Esophagus (tissue), 2 donors: ENCODE measurements around the gene ACTN1. TPM values are rescaled to one million over a fixed set of nuclear protein-coding genes. Genes with fewer than 3 reads are reported as not detected.

Source experiments
- H3K27ac ChIP-seq, 2 donors: one replicate each; pipeline ENCODE4 v1.5.1; 2013; ENCODE audit warnings: low read depth in 2 of 2, mild to moderate bottlenecking in 2 of 2, inconsistent platforms in 1 of 2, low read length in 1 of 2, moderate library complexity in 1 of 2
- H3K27me3 ChIP-seq, 2 donors: one replicate each; pipeline ENCODE4 v1.6.1; 2013; ENCODE audit warnings: low read length in 2 of 2, control low read depth in 1 of 2, mild to moderate bottlenecking in 1 of 2; ENCODE audit not compliant: insufficient read depth in 2 of 2, control insufficient read depth in 1 of 2
- H3K36me3 ChIP-seq, 2 donors: one replicate each; pipeline ENCODE4 v1.6.1; 2013; ENCODE audit warnings: low read length in 1 of 2; ENCODE audit not compliant: control insufficient read depth in 2 of 2, insufficient read depth in 2 of 2
- H3K4me1 ChIP-seq, 2 donors: one replicate each; pipeline ENCODE4 v1.6.1; 2013; ENCODE audit warnings: low read length in 1 of 2; ENCODE audit not compliant: control insufficient read depth in 2 of 2, insufficient read depth in 2 of 2
- H3K4me3 ChIP-seq, 2 donors: one replicate each; pipeline ENCODE4 v1.5.1; 2013; ENCODE audit warnings: low read length in 2 of 2, mild to moderate bottlenecking in 2 of 2, low read depth in 1 of 2, moderate library complexity in 1 of 2
- H3K9me3 ChIP-seq, 2 donors: one replicate each; pipeline ENCODE4 v1.6.1; 2013; ENCODE audit warnings: mild to moderate bottlenecking in 2 of 2, low read depth in 1 of 2, low read length in 1 of 2, moderate library complexity in 1 of 2; ENCODE audit not compliant: control insufficient read depth in 2 of 2, insufficient read depth in 1 of 2
- WGBS, 2 donors: extraction: QIAGEN DNeasy Blood & Tissue Kit; methylation state at CpG; one replicate each; pipeline ENCODE4 v1.1.7; 2013; 5-methylcytosine and 5-hydroxymethylcytosine counted together
- polyA plus RNA-seq, 2 donors: library from polyadenylated mRNA; stranded (reverse); fragments of 200-250 nt; gene quantifications; one replicate each; pipeline ENCODE4 v1.2.3, GENCODE V29; 2013
- donor health status: healthy with polysubstance abuse.
- donor health status: Bipolar disorder and iron deficiency.

The ACTN1 gene
- polyA plus RNA-seq, 2 donors: 37.4 to 98.2 TPM

DNA sequence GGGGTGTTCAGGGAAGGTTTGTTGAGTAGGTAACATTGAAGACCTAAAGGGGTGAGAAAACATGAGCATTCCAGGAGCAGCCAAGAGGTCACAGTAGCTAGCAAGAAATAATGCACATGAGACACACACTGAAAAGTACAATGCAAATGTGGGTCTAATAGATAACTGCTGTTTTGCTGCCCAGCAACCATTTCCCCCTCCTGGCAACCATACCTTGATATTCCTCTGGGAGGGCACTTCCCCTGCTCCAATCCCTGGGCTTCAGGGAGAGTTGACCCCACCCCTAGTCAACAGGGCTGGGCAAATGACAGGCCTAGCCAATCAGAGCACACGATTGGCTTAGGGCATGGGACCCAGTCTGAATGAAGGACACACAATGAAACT is 8.5 kb upstream of the ACTN1 start:
- 77 to 85% methylated on average over 1 of the region's 1 CpG for WGBS, 2 donors

DNA sequence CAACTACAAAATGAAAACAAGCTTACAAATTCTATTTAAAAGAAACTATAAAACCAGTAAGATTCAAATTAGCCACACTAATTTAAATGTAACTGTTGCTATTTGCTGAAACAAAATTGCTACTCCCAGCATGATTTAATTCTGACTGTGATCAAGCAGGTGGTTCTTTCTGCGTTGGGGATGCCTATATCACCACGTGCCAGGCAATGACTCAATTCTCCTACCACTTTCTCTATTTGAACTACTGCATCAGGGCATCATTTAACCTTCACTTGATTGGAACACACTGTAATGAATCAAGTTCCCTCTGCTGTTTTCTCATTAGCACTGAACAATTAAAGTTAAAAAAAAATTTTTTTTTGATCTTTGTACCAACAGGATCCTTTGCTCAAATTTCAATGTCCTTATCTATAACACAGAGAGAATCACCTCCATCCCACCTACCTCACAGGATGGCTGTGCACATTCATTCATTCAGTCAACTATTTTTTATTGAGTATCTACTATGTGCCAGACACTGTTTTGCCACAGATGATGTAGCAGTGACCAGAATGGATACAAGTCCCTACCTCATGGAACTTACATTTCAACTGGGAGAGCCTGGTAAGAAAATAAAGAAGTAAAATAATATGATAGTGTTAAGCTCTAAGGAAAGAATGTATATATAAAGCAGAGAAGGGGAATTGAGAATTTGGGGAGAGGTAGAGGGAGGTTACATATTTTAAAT is 8.0 kb upstream of the ACTN1 start:
- 37 to 53% methylated on average over 2 of the region's 2 CpGs for WGBS, 2 donors
- Histone ChIP-seq H3K4me3 (no peak overlapping the region), H3K4me1 (no peaks in the 10 kb centered on the region), H3K9me3 (no peaks in the 10 kb centered on the region), H3K27me3 (no peaks in the 10 kb centered on the region), H3K36me3 (no peaks in the 10 kb centered on the region), H3K27ac (no peak overlapping the region)

More for the DNA sequence above, 8.5 kb upstream of the ACTN1 start:
- no peaks in the 10 kb centered on the region for H3K9me3 ChIP-seq
- H3K4me3 ChIP-seq: no peak overlapping the region
- no peaks in the 10 kb centered on the region for H3K27me3 ChIP-seq
- H3K27ac ChIP-seq: no peak overlapping the region
- H3K36me3 ChIP-seq: no peaks in the 10 kb centered on the region
- H3K4me1 ChIP-seq: no peaks in the 10 kb centered on the region

DNA sequence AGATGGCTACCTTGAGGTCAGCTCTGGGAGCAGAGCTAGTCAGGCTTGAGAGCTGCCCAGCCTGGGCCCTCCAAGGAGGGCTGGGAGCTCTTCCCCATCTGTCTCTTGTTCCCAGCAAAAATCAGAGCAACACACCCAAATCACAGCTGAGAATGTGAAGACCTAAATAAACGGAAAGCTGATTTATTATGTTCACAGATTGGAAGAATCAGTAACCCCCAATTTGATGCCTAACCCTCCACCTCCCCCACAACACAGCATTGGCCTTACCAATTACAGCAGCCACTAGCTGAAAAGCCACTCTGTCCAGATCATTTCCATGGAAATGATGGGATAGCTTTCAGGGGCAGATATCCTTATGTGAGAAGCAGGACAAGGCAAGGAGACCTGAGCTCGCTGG is 7.1 kb upstream of the ACTN1 start:
- no peaks in the 10 kb centered on the region for H3K36me3 ChIP-seq
- H3K27ac ChIP-seq: no peak overlapping the region
- no peak overlapping the region for H3K4me3 ChIP-seq
- H3K27me3 ChIP-seq: no peaks in the 10 kb centered on the region
- no peaks in the 10 kb centered on the region for H3K4me1 ChIP-seq
- no peaks in the 10 kb centered on the region for H3K9me3 ChIP-seq
- 84 to 87% methylated on average over 2 of the region's 2 CpGs for WGBS, 2 donors

DNA sequence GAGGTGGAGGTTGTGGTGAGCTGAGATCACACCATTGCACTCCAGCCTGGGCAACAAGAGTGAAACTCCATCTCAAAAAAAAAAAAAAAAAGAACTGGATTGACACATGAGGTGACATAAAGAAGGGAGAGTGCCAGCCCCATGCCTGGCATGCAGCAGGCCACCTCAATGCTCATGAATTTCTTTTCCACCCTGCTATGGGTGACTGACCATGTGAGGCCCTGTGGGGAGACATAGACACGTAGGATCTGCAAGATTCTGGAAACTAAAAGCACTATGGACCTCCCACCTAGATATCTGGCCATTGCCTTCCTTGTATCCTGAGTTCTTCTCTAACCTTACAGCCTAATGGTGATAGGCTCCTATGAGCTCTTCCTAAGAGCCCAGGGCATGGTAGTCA is 5.6 kb upstream of the ACTN1 start:
- Histone ChIP-seq H3K9me3 (no peaks in the 10 kb centered on the region), H3K27ac (no peak overlapping the region), H3K4me3 (no peak overlapping the region), H3K36me3 (no peaks in the 10 kb centered on the region), H3K4me1 (no peaks in the 10 kb centered on the region), H3K27me3 (no peaks in the 10 kb centered on the region)
- WGBS, 2 donors: 86 to 91% methylated on average over 1 of the region's 1 CpG

DNA sequence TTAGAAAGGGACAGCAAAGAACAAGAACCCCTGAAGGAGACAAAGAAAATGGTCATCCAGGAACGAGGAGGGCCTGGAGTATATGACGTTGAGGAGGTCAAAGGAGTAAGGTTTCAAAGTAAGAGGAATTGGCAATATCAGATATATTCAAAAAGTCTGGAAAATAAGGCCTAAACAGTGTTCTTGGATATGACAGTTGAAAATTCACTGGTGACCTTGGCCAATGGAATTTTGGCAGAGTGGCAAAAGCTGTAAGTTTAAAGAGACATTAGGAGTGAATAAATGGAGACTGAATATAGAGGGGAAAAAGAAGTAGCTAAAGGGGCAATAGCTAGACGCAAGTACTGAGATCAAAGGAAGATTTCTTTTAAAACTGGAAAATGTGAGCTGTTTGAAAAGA is 4.1 kb upstream of the ACTN1 start:
- Histone ChIP-seq H3K27ac (no peak overlapping the region), H3K36me3 (no peaks in the 10 kb centered on the region), H3K27me3 (no peaks in the 10 kb centered on the region), H3K4me1 (no peaks in the 10 kb centered on the region), H3K4me3 (no peak overlapping the region), H3K9me3 (no peaks in the 10 kb centered on the region)
- 85 to 95% methylated on average over 3 of the region's 3 CpGs for whole genome bisulfite sequencing, 2 donors

DNA sequence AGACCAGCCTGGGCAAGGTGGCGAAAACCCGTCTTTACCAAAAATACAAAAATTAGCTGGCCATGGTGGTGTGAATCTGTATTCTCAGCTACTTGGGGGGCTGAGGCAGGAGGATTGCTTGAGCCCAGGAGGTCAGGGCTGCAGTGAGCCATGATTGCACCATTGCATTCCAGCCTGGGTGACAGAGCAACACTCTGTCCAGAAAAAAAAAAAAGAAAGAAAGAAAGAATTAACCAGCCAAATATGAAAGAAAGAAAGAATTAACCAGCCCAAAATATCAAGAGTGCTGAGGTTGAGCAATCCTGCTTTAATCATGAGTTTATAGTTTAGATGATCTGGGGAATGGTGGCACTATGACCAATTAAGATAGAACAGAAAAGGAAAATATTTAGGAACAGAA is 3.5 kb upstream of the ACTN1 start:
- H3K27ac ChIP-seq: no peak overlapping the region
- peaks cover 0 to 3% of the 10 kb centered on the region in 2 donors for H3K4me1 ChIP-seq
- 95 to 98% methylated on average over 2 of the region's 2 CpGs for WGBS, 2 donors
- H3K9me3 ChIP-seq: no peaks in the 10 kb centered on the region
- H3K36me3 ChIP-seq: no peaks in the 10 kb centered on the region
- H3K4me3 ChIP-seq: no peak overlapping the region
- H3K27me3 ChIP-seq: no peaks in the 10 kb centered on the region

DNA sequence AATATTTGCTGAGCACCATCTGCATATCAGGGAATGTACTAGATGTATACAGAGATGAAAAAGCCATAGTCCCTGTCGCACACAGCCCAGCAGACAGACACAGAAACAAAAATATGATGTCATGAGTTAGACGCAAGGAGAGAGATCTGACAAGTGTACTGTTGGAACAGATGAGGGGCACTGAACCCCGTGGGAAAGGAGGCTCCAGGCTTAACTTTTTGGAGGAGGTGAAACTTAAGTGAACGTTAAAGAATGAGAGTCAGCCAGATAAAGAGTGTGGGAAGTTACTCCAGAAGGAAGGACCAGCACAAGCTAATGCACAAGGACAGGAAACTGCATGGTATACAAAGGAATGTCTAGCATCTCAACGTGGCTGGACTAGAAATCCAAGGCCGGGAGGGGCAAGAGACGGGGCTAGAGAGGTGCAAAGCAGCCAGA is 2.5 kb upstream of the ACTN1 start:
- 63 to 70% methylated on average over 7 of the region's 7 CpGs for WGBS, 2 donors
- Histone ChIP-seq H3K9me3 (no peaks in the 10 kb centered on the region), H3K36me3 (no peaks in the 10 kb centered on the region), H3K4me3 (no peak overlapping the region), H3K27me3 (no peaks in the 10 kb centered on the region), H3K27ac (no peak overlapping the region), H3K4me1 (peaks cover 4 to 6% of the 10 kb centered on the region in 2 donors)

DNA sequence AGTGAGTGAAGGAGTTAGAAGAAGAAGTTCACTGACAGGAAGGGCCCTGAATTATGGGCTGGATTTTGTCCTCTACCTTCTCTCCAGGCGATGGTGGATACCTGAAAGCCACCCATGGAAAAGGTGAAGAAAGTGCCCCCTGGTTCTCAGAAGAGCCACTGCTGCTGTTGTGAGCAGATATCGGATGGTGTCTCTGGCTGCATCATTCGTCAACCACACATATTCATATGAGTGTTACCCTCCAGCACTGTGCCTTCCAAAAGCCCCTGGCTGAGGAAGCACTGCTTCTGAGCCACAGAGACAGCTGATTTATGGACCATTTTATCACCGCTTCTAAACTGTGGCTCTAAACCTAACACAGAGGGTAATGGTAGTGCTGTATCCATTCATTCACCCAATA is 2.0 kb upstream of the ACTN1 start:
- Histone ChIP-seq H3K27me3 (no peaks in the 10 kb centered on the region), H3K9me3 (no peaks in the 10 kb centered on the region), H3K4me1 (peaks cover 4 to 10% of the 10 kb centered on the region in 2 donors), H3K36me3 (no peaks in the 10 kb centered on the region), H3K4me3 (no peak overlapping the region), H3K27ac (no peak overlapping the region)
- 88% methylated on average over 4 of the region's 4 CpGs for WGBS, 2 donors

DNA sequence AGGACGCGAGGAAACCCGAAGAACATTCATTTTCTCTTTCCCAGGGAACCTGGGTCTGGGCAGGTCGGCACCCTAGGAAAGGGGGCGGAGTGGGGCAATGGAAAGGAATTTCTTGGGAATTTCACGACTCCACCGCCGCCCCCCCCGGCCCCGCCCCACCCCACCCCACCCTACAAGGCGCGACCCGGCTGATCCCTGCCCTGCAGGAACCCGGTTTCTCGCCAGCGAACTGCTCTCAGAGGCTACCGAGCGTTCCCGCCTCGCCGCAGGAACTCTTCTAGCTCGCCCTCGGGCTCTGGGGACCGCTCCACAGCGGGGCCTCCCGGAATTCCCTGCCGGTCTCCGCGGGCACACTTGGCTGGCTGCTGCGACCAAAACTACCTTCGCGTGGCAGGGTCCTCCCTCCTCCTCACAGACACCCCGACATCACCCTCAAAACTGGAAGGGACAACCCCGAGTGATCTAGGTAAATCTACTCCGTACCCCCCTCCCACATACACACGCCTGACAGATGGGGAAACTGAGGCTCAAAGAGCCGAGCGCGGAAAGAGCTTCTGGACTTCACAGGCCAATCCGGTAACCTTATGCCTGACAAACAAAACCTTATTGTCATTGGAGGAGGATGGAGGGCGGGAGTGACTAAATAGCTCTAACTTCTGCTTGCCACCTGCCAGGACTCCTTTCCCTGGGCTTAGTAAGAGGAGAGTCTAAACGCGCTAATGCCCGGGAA is 785 bp upstream of the ACTN1 start:
- peak overlapping the region; percentile 77 to 93 for H3K27ac ChIP-seq
- H3K9me3 ChIP-seq: no peaks in the 10 kb centered on the region
- H3K36me3 ChIP-seq: no peaks in the 10 kb centered on the region
- 7 to 9% methylated on average over 40 to 44 of the region's 44 CpGs for WGBS, 2 donors
- H3K27me3 ChIP-seq: no peaks in the 10 kb centered on the region
- H3K4me3 ChIP-seq: peak overlapping the region; percentile 62 to 76
- peaks cover 4 to 16% of the 10 kb centered on the region in 2 donors for H3K4me1 ChIP-seq
